HCT116 (cell line): ENCODE results near the gene CSAD. TPM values are rescaled to one million over a fixed set of nuclear protein-coding genes. Genes with fewer than 3 reads are reported as not detected.

Source experiments
- ATAC-seq: fragments of 200-7000 bp; cut with Tn5 transposase; 2 replicates; pipeline ENCODE4 v1.9.1; 2020; ENCODE audit warnings: mild to moderate bottlenecking, moderate library complexity
- BruUV-seq: library from RNA; stranded (reverse); fragments of 400-500 nt; replicated peaks from 2 replicates; lab custom pipeline; 2021; lab: Mats Ljungman, UMichigan
- CTCF ChIA-PET: fragments of 300-600 bp; sonication (Branson Sonifier 250); formaldehyde crosslinking; loops from one replicate; lab custom pipeline; 2021; ENCODE audit warnings: antibody characterized with exemption; lab: Charles Lee
- POLR2A ChIA-PET: fragments of 300-600, 350-600 bp; sonication (Branson Sonifier 250); formaldehyde crosslinking; loops from one replicate; lab custom pipeline; 2021; ENCODE audit warnings: antibody characterized with exemption; lab: Charles Lee
- RAD21 ChIA-PET, 2 experiments: fragments of 300-600 bp; sonication (Branson Sonifier 250); formaldehyde crosslinking; loops; one replicate each; lab custom pipeline; 2023; ENCODE audit warnings: low total read pairs in 2 of 2; ENCODE audit not compliant: uncharacterized antibody in 2 of 2, unreplicated experiment in 2 of 2, low non-redundant PET in 1 of 2; lab: Charles Lee
- DNase-seq: peaks from one replicate; pipeline ENCODE4 v3.0.0-alpha.2; 2010; ENCODE audit warnings: low read depth, low spot score
- H2AFZ ChIP-seq: fragments of 200-600 bp; shearing (Covaris generic), sonication (generic); 2 replicates; pipeline ENCODE4 v1.6.1; 2017; ENCODE audit warnings: low read depth, mixed run types, mixed read lengths, antibody characterized with exemption, low read length; ENCODE audit not compliant: poor library complexity, severe bottlenecking
- H3K27ac ChIP-seq: 2 replicates; pipeline ENCODE4 v1.5.1; 2012; ENCODE audit warnings: low read depth, low read length
- H3K27me3 ChIP-seq: fragments of 200-600 bp; sonication (generic); 2 replicates; pipeline ENCODE4 v1.6.1; 2016; ENCODE audit warnings: mixed run types, low read length, mixed read lengths; ENCODE audit not compliant: insufficient read depth
- H3K36me3 ChIP-seq, 2 experiments: fragments of 200-500 bp in 1 of 2; fragments of 200-600 bp in 1 of 2; sonication (Bioruptor generic) in 1 of 2; sonication (generic) in 1 of 2; 2 replicates each; pipeline versions ENCODE4 v1.5.1 to v1.6.1; 2014 to 2016; ENCODE audit warnings: low read length in 2 of 2, inconsistent platforms in 1 of 2, mixed read lengths in 1 of 2, mixed run types in 1 of 2; ENCODE audit not compliant: insufficient read depth in 2 of 2, control insufficient read depth in 1 of 2
- H3K4me1 ChIP-seq, 2 experiments: fragments of 200-600 bp in 1 of 2; sonication (generic) in 1 of 2; 2 replicates each; pipeline versions ENCODE4 v1.5.1 to v1.6.1; 2012 to 2017; ENCODE audit warnings: low read length in 2 of 2, inconsistent platforms in 1 of 2, mild to moderate bottlenecking in 1 of 2, mixed read lengths in 1 of 2, mixed run types in 1 of 2, moderate library complexity in 1 of 2; ENCODE audit not compliant: insufficient read depth in 2 of 2, control insufficient read depth in 1 of 2
- H3K4me2 ChIP-seq: fragments of 200-600 bp; sonication (generic); 2 replicates; pipeline ENCODE4 v1.6.1; 2017; ENCODE audit warnings: mixed run types, low read length, mixed read lengths
- H3K4me3 ChIP-seq, 2 experiments: fragments of 200-600 bp in 1 of 2; sonication (generic) in 1 of 2; replicated peaks in 1 of 2; 2 replicates each; pipeline ENCODE4 v1.5.1; 2011 to 2016; ENCODE audit warnings: low read length in 2 of 2, control low read depth in 1 of 2, low read depth in 1 of 2, mild to moderate bottlenecking in 1 of 2, mixed read lengths in 1 of 2, mixed run types in 1 of 2
- H3K79me2 ChIP-seq: fragments of 200-600 bp; sonication (generic); 2 replicates; pipeline ENCODE4 v1.6.1; 2017; ENCODE audit warnings: mild to moderate bottlenecking, mixed run types, low read length, moderate library complexity, mixed read lengths; ENCODE audit not compliant: insufficient read depth
- H3K9ac ChIP-seq: fragments of 200-600 bp; sonication (generic); 2 replicates; pipeline ENCODE4 v1.6.1; 2016; ENCODE audit warnings: low read length, mixed read lengths
- H3K9me2 ChIP-seq: fragments of 200-600 bp; sonication (generic), shearing (Covaris generic); 2 replicates; pipeline ENCODE4 v1.6.1; 2017; ENCODE audit warnings: mixed run types, mild to moderate bottlenecking, moderate library complexity; ENCODE audit not compliant: insufficient read depth
- H3K9me3 ChIP-seq, 2 experiments: fragments of 200-500 bp in 1 of 2; fragments of 200-600 bp in 1 of 2; sonication (Bioruptor generic) in 1 of 2; sonication (generic) in 1 of 2; 2 replicates each; pipeline ENCODE4 v1.6.1; 2014 to 2017; ENCODE audit warnings: low read length in 2 of 2, mixed read lengths in 2 of 2, inconsistent platforms in 1 of 2, low read depth in 1 of 2, mild to moderate bottlenecking in 1 of 2, mixed run types in 1 of 2, moderate library complexity in 1 of 2; ENCODE audit not compliant: control insufficient read depth in 1 of 2, insufficient read depth in 1 of 2
- H4K20me1 ChIP-seq: fragments of 200-600 bp; sonication (generic), shearing (Covaris generic); 2 replicates; pipeline ENCODE4 v1.6.1; 2017; ENCODE audit warnings: mixed run types, mild to moderate bottlenecking, moderate library complexity; ENCODE audit not compliant: insufficient read depth
- CBX3 ChIP-seq: IDR thresholded peaks from 2 replicates; pipeline ENCODE4 v1.6.1; 2012; ENCODE audit warnings: low read depth
- CEBPB ChIP-seq: IDR thresholded peaks from 2 replicates; pipeline ENCODE4 v1.6.1; 2012; ENCODE audit warnings: low read depth
- EGR1 ChIP-seq: IDR thresholded peaks from 2 replicates; pipeline ENCODE4 v1.6.1; 2012; ENCODE audit warnings: low read depth
- ELF1 ChIP-seq: IDR thresholded peaks from 2 replicates; pipeline ENCODE4 v1.6.1; 2012; ENCODE audit warnings: low read depth, borderline replicate concordance
- EZH2 ChIP-seq: fragments of 200-600 bp; sonication (generic); IDR thresholded peaks from 2 replicates; pipeline ENCODE4 v1.6.1; 2017; ENCODE audit warnings: antibody characterized with exemption, mixed run types
- EZH2phosphoT487 ChIP-seq: fragments of 200-600 bp; IDR thresholded peaks from 2 replicates; pipeline ENCODE4 v1.6.1; 2018; ENCODE audit warnings: antibody characterized with exemption, borderline replicate concordance
- FOSL1 ChIP-seq: IDR thresholded peaks from 2 replicates; pipeline ENCODE4 v1.6.1; 2012; ENCODE audit warnings: low read depth
- JUND ChIP-seq: IDR thresholded peaks from 2 replicates; pipeline ENCODE4 v1.6.1; 2012
- POLR2A ChIP-seq: IDR thresholded peaks from 2 replicates; pipeline ENCODE4 v1.7.0; 2011; ENCODE audit warnings: borderline replicate concordance; ENCODE audit not compliant: insufficient read depth, insufficient read length; ENCODE audit errors: extremely low read depth
- POLR2AphosphoS5 ChIP-seq: IDR thresholded peaks from 2 replicates; pipeline ENCODE4 v1.6.1; 2011; ENCODE audit warnings: mild to moderate bottlenecking, low read depth, low read length, moderate library complexity
- RAD21 ChIP-seq: IDR thresholded peaks from 2 replicates; pipeline ENCODE4 v1.6.1; 2012; ENCODE audit warnings: low read depth, mild to moderate bottlenecking
- SIN3A ChIP-seq: IDR thresholded peaks from 2 replicates; pipeline ENCODE4 v1.6.1; 2012; ENCODE audit warnings: low read depth
- SP1 ChIP-seq: IDR thresholded peaks from 2 replicates; pipeline ENCODE4 v1.6.1; 2012; ENCODE audit warnings: low read depth
- SRF ChIP-seq: IDR thresholded peaks from 2 replicates; pipeline ENCODE4 v1.6.1; 2012; ENCODE audit warnings: low read depth
- TCF7L2 ChIP-seq: IDR thresholded peaks from 2 replicates; pipeline ENCODE4 v1.7.0; 2011; ENCODE audit warnings: borderline replicate concordance, inconsistent platforms; ENCODE audit not compliant: insufficient read depth, insufficient read length; ENCODE audit errors: extremely low read depth
- YY1 ChIP-seq: IDR thresholded peaks from 2 replicates; pipeline ENCODE4 v1.6.1; 2011; ENCODE audit warnings: low read length, low read depth, moderate library complexity, mild to moderate bottlenecking; ENCODE audit not compliant: insufficient replicate concordance; ENCODE audit errors: extremely low read depth
- ZFX ChIP-seq: fragments of 450-650 bp; IDR thresholded peaks from 2 replicates; pipeline ENCODE4 v1.6.1; 2017
- intact Hi-C: fragments of 100-400 bp; cut with micrococcal nuclease; formaldehyde crosslinking; loops from 2 replicates; pipeline ENCODE4 v1.10.0; 2022
- total RNA-seq: library from RNA; stranded (reverse); gene quantifications from one replicate; pipeline ENCODE4 v1.2.1, GENCODE V29; 2021; ENCODE audit not compliant: unreplicated experiment
- TF ChIP-seq, protein P1 (sequence below): IDR thresholded peaks from 2 replicates; pipeline ENCODE4 v1.6.1; 2011; ENCODE audit warnings: mild to moderate bottlenecking, low read length, moderate library complexity; ENCODE audit not compliant: insufficient replicate concordance; ENCODE audit errors: extremely low read depth

Gene CSAD
- total RNA-seq, 1 experiment from 2014 or later: 20.3 TPM

DNA sequence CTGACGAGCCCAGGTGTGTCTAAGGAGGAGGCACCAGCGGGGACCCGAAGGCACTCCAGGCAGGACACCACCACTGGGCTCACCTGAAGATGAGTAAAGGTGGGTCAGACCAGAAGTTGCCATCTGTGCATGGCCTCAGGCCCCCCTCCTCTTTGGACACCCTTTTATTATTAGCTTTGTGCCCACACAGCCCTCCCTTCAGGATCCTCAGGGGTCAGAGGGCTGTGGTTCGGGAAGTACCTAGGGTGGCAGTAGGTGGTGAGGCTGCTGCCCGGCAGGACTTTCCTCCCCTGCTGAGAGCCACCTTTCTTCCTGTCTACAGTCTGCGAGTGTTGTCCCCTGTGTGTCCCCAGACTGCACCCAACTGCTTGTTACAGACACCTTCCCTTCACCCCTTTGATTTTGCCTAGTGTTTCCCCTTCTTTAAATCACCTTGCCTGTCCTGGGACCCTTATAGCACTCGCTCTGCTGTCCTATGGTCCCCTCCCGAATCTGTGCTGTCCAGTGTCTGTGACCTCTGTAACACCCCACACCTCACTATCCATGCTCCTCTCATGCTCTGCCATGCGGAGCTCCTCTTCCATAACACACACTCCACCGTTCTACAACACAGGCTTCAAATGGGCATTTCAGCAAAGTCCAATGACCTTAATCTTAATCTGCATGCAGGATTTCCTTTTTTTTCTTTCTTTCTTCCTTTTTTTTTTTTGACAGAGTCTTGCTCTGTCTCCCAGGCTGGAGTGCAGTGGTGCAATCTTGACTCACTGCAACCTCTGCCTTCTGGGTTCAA, 51.8 kb downstream of the CSAD start:
- Histone ChIP-seq H3K27me3 (no peaks in the 10 kb centered on the region), H3K4me1 (no peaks in the 10 kb centered on the region), H3K9ac (no peak overlapping the region), H3K9me3 (no peaks in the 10 kb centered on the region), H3K4me2 (no peak overlapping the region), H3K36me3 (no peaks in the 10 kb centered on the region), H3K27ac (no peak overlapping the region), H3K79me2 (no peaks in the 10 kb centered on the region), H3K9me2 (no peaks in the 10 kb centered on the region), H3K4me3 (no peak overlapping the region), H2AFZ (no peak overlapping the region), H4K20me1 (no peaks in the 10 kb centered on the region)
- ChIA-PET POLR2A (no interaction called here), RAD21 (no interaction called here), CTCF (interaction anchor here (1.2 kb wide), 1 partner anchor 30 kb away, joined by 3 read pairs; no protein-coding TSS in a partner anchor)
- DNase-seq (no peak), ATAC-seq (no peak)
- no TSS peak for BruUV-seq
- intact Hi-C loops: no loop called here
- TF ChIP-seq TCF7L2 (no peak), YY1 (no peak), ZFX (no peak), EZH2 (no peak), POLR2A (no peak), CBX3 (no peak), ELF1 (no peak), SRF (no peak), EZH2phosphoT487 (no peak), CEBPB (no peak), SP1 (no peak)

GRCh38 chr12:53127169-53127568, 53.6 kb downstream of the CSAD start:
- Histone ChIP-seq H4K20me1 (no peaks in the 10 kb centered on the region), H3K4me1 (no peaks in the 10 kb centered on the region), H3K27me3 (no peaks in the 10 kb centered on the region), H2AFZ (no peak overlapping the region), H3K9ac (no peak overlapping the region), H3K27ac (no peak overlapping the region), H3K4me3 (no peak overlapping the region), H3K36me3 (no peaks in the 10 kb centered on the region), H3K4me2 (no peak overlapping the region), H3K9me3 (no peaks in the 10 kb centered on the region), H3K9me2 (no peaks in the 10 kb centered on the region), H3K79me2 (no peaks in the 10 kb centered on the region)
- ChIA-PET CTCF (no interaction called here), POLR2A (no interaction called here), RAD21 (no interaction called here)
- intact Hi-C loops: no loop called here
- ATAC-seq: no peak
- BruUV-seq: no TSS peak
- DNase-seq: no peak
- TF ChIP-seq EGR1 (no peak), RAD21 (no peak), FOSL1 (no peak), JUND (no peak), ZFX (no peak), SRF (no peak), CEBPB (no peak), SIN3A (no peak), YY1 (no peak), POLR2AphosphoS5 (no peak), ELF1 (no peak), TCF7L2 (no peak), SP1 (no peak)
- TF ChIP-seq, protein P1, sequence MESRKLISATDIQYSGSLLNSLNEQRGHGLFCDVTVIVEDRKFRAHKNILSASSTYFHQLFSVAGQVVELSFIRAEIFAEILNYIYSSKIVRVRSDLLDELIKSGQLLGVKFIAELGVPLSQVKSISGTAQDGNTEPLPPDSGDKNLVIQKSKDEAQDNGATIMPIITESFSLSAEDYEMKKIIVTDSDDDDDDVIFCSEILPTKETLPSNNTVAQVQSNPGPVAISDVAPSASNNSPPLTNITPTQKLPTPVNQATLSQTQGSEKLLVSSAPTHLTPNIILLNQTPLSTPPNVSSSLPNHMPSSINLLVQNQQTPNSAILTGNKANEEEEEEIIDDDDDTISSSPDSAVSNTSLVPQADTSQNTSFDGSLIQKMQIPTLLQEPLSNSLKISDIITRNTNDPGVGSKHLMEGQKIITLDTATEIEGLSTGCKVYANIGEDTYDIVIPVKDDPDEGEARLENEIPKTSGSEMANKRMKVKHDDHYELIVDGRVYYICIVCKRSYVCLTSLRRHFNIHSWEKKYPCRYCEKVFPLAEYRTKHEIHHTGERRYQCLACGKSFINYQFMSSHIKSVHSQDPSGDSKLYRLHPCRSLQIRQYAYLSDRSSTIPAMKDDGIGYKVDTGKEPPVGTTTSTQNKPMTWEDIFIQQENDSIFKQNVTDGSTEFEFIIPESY: no peak
